SK-N-SH (cell line): Measurements from ENCODE around the gene HOXA5. TPM values are rescaled to one million over a fixed set of nuclear protein-coding genes. Genes with fewer than 3 reads are reported as not detected.

Source experiments
- CTCF ChIA-PET: fragments of 300-600, 350-600 bp; formaldehyde crosslinking; extraction: SDS; loops from one replicate; lab custom pipeline; 2021; lab: Yijun Ruan, JAX
- POLR2A ChIA-PET: fragments of 350-600 bp; sonication (Branson Sonifier 250); formaldehyde crosslinking; extraction: SDS; loops from one replicate; lab custom pipeline; 2020; ENCODE audit warnings: antibody characterized with exemption, inconsistent platforms; lab: Yijun Ruan, JAX
- DNase-seq: peaks from one replicate; pipeline ENCODE4 v3.0.0; 2012
- H2AFZ ChIP-seq: fragments of 200-600 bp; sonication (generic); 2 replicates; pipeline ENCODE4 v1.8.1; 2016; ENCODE audit warnings: antibody characterized with exemption, mild to moderate bottlenecking, low read depth
- H3F3A ChIP-seq: fragments of 200-600 bp; sonication (generic); replicated peaks from 2 replicates; pipeline ENCODE3; 2016; ENCODE audit warnings: antibody characterized with exemption, mild to moderate bottlenecking; ENCODE audit not compliant: insufficient read depth
- H3K27ac ChIP-seq, 2 experiments: fragments of 200-500 bp in 1 of 2; fragments of 200-600 bp in 1 of 2; sonication (Bioruptor generic) in 1 of 2; sonication (generic), shearing (Covaris generic) in 1 of 2; 2 replicates each; pipeline versions ENCODE4 v1.5.1 to v1.6.1; 2014 to 2016; ENCODE audit warnings: low read depth in 2 of 2, inconsistent platforms in 1 of 2, low read length in 1 of 2, mild to moderate bottlenecking in 1 of 2, mixed read lengths in 1 of 2
- H3K27me3 ChIP-seq: fragments of 200-600 bp; sonication (generic), shearing (Covaris generic); 2 replicates; pipeline ENCODE4 v1.6.1; 2016; ENCODE audit warnings: mixed run types; ENCODE audit not compliant: insufficient read depth
- H3K36me3 ChIP-seq, 2 experiments: fragments of 200-500 bp in 1 of 2; fragments of 200-600 bp in 1 of 2; sonication (Bioruptor generic) in 1 of 2; sonication (generic) in 1 of 2; replicated peaks in 1 of 2; 2 replicates each; pipeline versions ENCODE3 to v1.5.1; 2014 to 2016; ENCODE audit warnings: low read length in 1 of 2, mild to moderate bottlenecking in 1 of 2; ENCODE audit not compliant: insufficient read depth in 2 of 2, control insufficient read depth in 1 of 2
- H3K4me1 ChIP-seq, 2 experiments: fragments of 200-500 bp in 1 of 2; fragments of 200-600 bp in 1 of 2; sonication (Bioruptor generic) in 1 of 2; sonication (generic), shearing (Covaris generic) in 1 of 2; 2 replicates each; pipeline versions ENCODE4 v1.5.1 to v1.6.1; 2014 to 2016; ENCODE audit warnings: low read depth in 1 of 2, low read length in 1 of 2, mixed run types in 1 of 2; ENCODE audit not compliant: insufficient read depth in 2 of 2, control insufficient read depth in 1 of 2
- H3K4me2 ChIP-seq: fragments of 200-600 bp; sonication (generic), shearing (Covaris generic); 2 replicates; pipeline ENCODE4 v1.6.1; 2017; ENCODE audit warnings: mixed run types
- H3K4me3 ChIP-seq, 2 experiments: fragments of 200-500 bp in 1 of 2; fragments of 200-600 bp in 1 of 2; sonication (Bioruptor generic) in 1 of 2; sonication (generic), shearing (Covaris generic) in 1 of 2; 2 replicates each; pipeline versions ENCODE4 v1.5.1 to v1.8.1; 2014 to 2016; ENCODE audit warnings: low read depth in 2 of 2, inconsistent platforms in 1 of 2, low read length in 1 of 2, mild to moderate bottlenecking in 1 of 2, mixed read lengths in 1 of 2, moderate library complexity in 1 of 2
- H3K79me2 ChIP-seq: fragments of 200-600 bp; sonication (generic); 2 replicates; pipeline ENCODE4 v1.8.1; 2017; ENCODE audit warnings: mild to moderate bottlenecking; ENCODE audit not compliant: insufficient read depth
- H3K9ac ChIP-seq: fragments of 200-600 bp; sonication (generic); 2 replicates; pipeline ENCODE4 v1.6.1; 2017; ENCODE audit warnings: mixed run types
- H3K9me2 ChIP-seq: fragments of 200-600 bp; sonication (generic); 2 replicates; pipeline ENCODE4 v1.6.1; 2017; ENCODE audit warnings: mixed run types
- H3K9me3 ChIP-seq: fragments of 200-600 bp; sonication (generic); 2 replicates; pipeline ENCODE4 v1.6.1; 2017; ENCODE audit warnings: mixed run types, mild to moderate bottlenecking, moderate library complexity
- H4K20me1 ChIP-seq: fragments of 200-600 bp; sonication (generic); 2 replicates; pipeline ENCODE4 v1.6.1; 2017; ENCODE audit warnings: mild to moderate bottlenecking, mixed run types; ENCODE audit not compliant: insufficient read depth
- CHD2 ChIP-seq: fragments of 150-350 bp; IDR thresholded peaks from 2 replicates; pipeline ENCODE4 v1.6.1; 2018; ENCODE audit warnings: low read length; ENCODE audit not compliant: partially characterized antibody
- FOXJ3 ChIP-seq: sonication (generic); formaldehyde crosslinking; IDR thresholded peaks from 2 replicates; pipeline ENCODE4 v1.5.1; 2020; ENCODE audit warnings: mild to moderate bottlenecking, missing genetic modification reagents
- FOXM1 ChIP-seq: IDR thresholded peaks from 2 replicates; pipeline ENCODE4 v1.4.0; 2012; ENCODE audit warnings: low read depth, mild to moderate bottlenecking
- JUND ChIP-seq: IDR thresholded peaks from 2 replicates; pipeline ENCODE4 v1.4.0; 2012
- MXI1 ChIP-seq: IDR thresholded peaks from 2 replicates; pipeline ENCODE4 v1.6.1; 2012; ENCODE audit warnings: mild to moderate bottlenecking, low read depth, low read length, improper control_type of control experiment
- NFIC ChIP-seq: IDR thresholded peaks from 2 replicates; pipeline ENCODE4 v1.4.0; 2012; ENCODE audit warnings: borderline replicate concordance
- NRF1 ChIP-seq: IDR thresholded peaks from 2 replicates; pipeline ENCODE4 v1.6.1; 2012; ENCODE audit warnings: low read depth, mild to moderate bottlenecking, low read length
- RAD21 ChIP-seq: IDR thresholded peaks from 2 replicates; pipeline ENCODE4 v1.6.1; 2012; ENCODE audit warnings: mild to moderate bottlenecking, low read length
- SMC3 ChIP-seq: IDR thresholded peaks from 2 replicates; pipeline ENCODE4 v1.6.1; 2012; ENCODE audit warnings: low read depth, low read length, improper control_type of control experiment
- WGBS: methylation state at CpG from one replicate; pipeline ENCODE4 v1.1.6; 2017; ENCODE audit warnings: low lambda C conversion rate; 5-methylcytosine and 5-hydroxymethylcytosine counted together
- polyA plus RNA-seq, 3 experiments: library from polyadenylated mRNA; depleted of rRNA; stranded (reverse); fragments of >200 nt; gene quantifications; 2 replicates each; pipeline ENCODE4 v1.2.3, GENCODE V29; 2012
- TF ChIP-seq, protein P1 (sequence below): fragments of 200-600 bp; sonication (generic); IDR thresholded peaks from 2 replicates; pipeline ENCODE4 v1.6.1; 2017; ENCODE audit warnings: antibody characterized with exemption, mild to moderate bottlenecking, moderate library complexity
- TF ChIP-seq, protein P2 (sequence below): IDR thresholded peaks from 2 replicates; pipeline ENCODE4 v1.6.1; 2012; ENCODE audit warnings: mild to moderate bottlenecking, low read depth, low read length, moderate library complexity
- TF ChIP-seq, protein P3 (sequence below): IDR thresholded peaks from 2 replicates; pipeline ENCODE4; 2012
- TF ChIP-seq, protein P4 (sequence below): fragments of 150-350 bp; IDR thresholded peaks from 2 replicates; pipeline ENCODE4 v1.6.1; 2016; ENCODE audit warnings: mild to moderate bottlenecking, low read depth, low read length

Gene HOXA5
- polyA plus RNA-seq, 1 of the 3 experiments (the other 2 are of a cell fraction): not detected

DNA sequence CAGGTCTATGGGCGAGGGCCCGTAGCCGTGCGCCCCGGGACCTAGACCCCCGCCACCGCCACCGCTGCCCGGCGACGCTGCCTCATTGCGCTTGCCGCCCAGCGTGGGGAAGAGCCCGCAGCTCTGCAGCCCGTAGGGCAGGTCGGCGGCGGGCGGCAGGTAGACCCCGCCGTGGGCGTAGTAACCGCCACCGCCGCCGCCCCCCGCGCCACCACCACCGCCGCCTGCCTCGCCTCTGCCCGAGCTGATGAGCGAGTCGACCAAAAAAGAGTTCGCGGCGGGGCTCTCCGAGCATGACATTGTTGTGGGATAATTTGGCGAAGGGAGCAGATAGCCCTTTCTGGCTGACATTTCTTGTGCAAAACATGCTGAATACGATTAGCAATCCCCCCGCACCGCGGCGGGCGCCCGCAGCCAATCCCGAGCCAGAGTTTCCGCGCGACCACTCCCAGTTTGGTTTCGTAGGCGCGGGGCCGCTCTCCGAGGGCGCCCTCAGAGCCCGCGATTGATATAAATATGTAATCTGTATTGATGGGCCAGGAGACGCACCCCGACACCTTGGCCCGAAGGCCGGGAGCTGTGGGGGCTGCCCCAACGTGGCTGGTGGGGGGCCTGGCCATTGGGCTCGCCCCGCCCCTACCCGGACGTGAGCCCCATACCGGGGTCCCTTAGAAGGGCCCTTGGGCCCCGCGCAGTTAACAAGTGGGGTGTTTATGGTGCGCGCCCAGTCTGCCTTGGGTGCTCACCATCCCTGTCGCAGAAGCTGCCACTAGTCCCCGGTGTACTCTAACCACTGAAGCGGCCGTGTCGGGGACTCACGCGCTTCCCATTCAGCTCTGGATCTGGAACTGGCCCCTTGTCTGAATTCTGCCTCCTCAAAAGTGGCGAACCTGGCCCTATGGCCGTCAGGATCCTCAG lies 30.7 kb upstream of the HOXA5 start, which contains the start of gene HOXA10:
Gene HOXA10, minus strand, starts transcription at position 365 of the 918 bp plus-strand sequence. Its CDS starts 14 bp downstream, at position 351.
- Histone ChIP-seq H4K20me1 (0 out of 2 replicates have a peak, but pooled peaks cover 8% of the 10 kb centered on the region), H3K9me2 (no peaks in the 10 kb centered on the region), H3K36me3 (no peaks in the 10 kb centered on the region), H3K4me2 (peak within 1 kb of the TSS; percentile 58), H3K4me1 (peaks cover 0 to 2% of the 10 kb centered on the region in 2 experiments; a peak in 1 of 4 replicates), H3F3A (peaks cover 7% of the 10 kb centered on the region), H3K4me3 (peak within 1 kb of the TSS in 1 of 2 experiments; percentile 14; a peak in 3 of 4 replicates), H3K9me3 (no peaks in the 10 kb centered on the region), H3K9ac (no peak within 1 kb of the TSS), H3K27me3 (peaks cover 100% of the 10 kb centered on the region), H3K27ac (no peak within 1 kb of the TSS), H3K79me2 (no peaks in the 10 kb centered on the region), H2AFZ (peak within 1 kb of the TSS; percentile 18; the same call in 1 of the 2 replicates)
- ChIA-PET POLR2A (no interaction called here), CTCF (interaction anchor here (0.9 to 12.3 kb wide), 11 partner anchors 8 to 846 kb away, joined by 3 to 205 read pairs (median 4); partner anchors contain the start of genes HOXA3, HOXA5 and HOXA9)
- TF ChIP-seq FOXJ3 (CRISPR knock-in tag) (no peak), MXI1 (no peak), FOXM1 (no peak), CHD2 (no peak), NRF1 (no peak), JUND (no peak), RAD21 (no peak), SMC3 (no peak), NFIC (no peak)
- TF ChIP-seq, protein P1, sequence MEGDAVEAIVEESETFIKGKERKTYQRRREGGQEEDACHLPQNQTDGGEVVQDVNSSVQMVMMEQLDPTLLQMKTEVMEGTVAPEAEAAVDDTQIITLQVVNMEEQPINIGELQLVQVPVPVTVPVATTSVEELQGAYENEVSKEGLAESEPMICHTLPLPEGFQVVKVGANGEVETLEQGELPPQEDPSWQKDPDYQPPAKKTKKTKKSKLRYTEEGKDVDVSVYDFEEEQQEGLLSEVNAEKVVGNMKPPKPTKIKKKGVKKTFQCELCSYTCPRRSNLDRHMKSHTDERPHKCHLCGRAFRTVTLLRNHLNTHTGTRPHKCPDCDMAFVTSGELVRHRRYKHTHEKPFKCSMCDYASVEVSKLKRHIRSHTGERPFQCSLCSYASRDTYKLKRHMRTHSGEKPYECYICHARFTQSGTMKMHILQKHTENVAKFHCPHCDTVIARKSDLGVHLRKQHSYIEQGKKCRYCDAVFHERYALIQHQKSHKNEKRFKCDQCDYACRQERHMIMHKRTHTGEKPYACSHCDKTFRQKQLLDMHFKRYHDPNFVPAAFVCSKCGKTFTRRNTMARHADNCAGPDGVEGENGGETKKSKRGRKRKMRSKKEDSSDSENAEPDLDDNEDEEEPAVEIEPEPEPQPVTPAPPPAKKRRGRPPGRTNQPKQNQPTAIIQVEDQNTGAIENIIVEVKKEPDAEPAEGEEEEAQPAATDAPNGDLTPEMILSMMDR: no peak
- TF ChIP-seq, protein P2, sequence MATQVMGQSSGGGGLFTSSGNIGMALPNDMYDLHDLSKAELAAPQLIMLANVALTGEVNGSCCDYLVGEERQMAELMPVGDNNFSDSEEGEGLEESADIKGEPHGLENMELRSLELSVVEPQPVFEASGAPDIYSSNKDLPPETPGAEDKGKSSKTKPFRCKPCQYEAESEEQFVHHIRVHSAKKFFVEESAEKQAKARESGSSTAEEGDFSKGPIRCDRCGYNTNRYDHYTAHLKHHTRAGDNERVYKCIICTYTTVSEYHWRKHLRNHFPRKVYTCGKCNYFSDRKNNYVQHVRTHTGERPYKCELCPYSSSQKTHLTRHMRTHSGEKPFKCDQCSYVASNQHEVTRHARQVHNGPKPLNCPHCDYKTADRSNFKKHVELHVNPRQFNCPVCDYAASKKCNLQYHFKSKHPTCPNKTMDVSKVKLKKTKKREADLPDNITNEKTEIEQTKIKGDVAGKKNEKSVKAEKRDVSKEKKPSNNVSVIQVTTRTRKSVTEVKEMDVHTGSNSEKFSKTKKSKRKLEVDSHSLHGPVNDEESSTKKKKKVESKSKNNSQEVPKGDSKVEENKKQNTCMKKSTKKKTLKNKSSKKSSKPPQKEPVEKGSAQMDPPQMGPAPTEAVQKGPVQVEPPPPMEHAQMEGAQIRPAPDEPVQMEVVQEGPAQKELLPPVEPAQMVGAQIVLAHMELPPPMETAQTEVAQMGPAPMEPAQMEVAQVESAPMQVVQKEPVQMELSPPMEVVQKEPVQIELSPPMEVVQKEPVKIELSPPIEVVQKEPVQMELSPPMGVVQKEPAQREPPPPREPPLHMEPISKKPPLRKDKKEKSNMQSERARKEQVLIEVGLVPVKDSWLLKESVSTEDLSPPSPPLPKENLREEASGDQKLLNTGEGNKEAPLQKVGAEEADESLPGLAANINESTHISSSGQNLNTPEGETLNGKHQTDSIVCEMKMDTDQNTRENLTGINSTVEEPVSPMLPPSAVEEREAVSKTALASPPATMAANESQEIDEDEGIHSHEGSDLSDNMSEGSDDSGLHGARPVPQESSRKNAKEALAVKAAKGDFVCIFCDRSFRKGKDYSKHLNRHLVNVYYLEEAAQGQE: no peak
- TF ChIP-seq, protein P3, sequence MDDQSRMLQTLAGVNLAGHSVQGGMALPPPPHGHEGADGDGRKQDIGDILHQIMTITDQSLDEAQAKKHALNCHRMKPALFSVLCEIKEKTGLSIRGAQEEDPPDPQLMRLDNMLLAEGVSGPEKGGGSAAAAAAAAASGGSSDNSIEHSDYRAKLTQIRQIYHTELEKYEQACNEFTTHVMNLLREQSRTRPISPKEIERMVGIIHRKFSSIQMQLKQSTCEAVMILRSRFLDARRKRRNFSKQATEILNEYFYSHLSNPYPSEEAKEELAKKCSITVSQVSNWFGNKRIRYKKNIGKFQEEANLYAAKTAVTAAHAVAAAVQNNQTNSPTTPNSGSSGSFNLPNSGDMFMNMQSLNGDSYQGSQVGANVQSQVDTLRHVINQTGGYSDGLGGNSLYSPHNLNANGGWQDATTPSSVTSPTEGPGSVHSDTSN: no peak
- TF ChIP-seq, protein P4, sequence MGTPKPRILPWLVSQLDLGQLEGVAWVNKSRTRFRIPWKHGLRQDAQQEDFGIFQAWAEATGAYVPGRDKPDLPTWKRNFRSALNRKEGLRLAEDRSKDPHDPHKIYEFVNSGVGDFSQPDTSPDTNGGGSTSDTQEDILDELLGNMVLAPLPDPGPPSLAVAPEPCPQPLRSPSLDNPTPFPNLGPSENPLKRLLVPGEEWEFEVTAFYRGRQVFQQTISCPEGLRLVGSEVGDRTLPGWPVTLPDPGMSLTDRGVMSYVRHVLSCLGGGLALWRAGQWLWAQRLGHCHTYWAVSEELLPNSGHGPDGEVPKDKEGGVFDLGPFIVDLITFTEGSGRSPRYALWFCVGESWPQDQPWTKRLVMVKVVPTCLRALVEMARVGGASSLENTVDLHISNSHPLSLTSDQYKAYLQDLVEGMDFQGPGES: no peak
- DNase-seq: no peak
- 35% methylated on average over 30 of the region's 82 CpGs for WGBS
